Stimulated activated CD8-positive, alpha-beta memory T cell treated with anti-CD3 and anti-CD28 coated beads, Interleukin-7, amount 100 ng/mL, for 1 hour (primary cell): Measurements from ENCODE around the gene KRT6B.

Experiments used
- DNase-seq, 2 donors: peaks; one replicate each; pipeline ENCODE4 v3.0.0-alpha.2; 2020; ENCODE audit warnings: low read depth in 2 of 2

KRT6B gene

GRCh38 chr12:52436000-52436827 lies 15.7 kb downstream of the KRT6B start:
- DNase-seq, result no peak

DNA sequence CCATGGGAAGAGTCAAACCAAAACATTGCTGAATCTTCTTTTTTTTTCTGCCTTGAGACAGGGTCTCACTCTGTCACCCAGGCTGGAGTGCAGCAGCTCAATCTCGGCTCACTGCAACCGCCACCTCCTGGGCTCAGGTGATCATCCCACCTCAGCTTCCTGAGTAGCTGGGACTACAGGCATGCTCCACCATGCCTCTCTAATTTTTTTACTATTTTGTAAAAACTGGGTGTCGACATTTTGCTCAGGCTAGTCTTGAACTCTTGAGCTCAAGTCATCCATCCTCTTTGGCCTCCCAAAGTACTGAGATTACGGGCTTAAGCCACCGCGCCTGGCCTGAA lies 16.3 kb downstream of the KRT6B start:
- no peak for DNase-seq

- DNase-seq, result no peak
Measured at GRCh38 chr12:52434760-52435530, 17.0 kb downstream of the KRT6B start.

- no peak for DNase-seq
Measured at GRCh38 chr12:52434081-52434733, 17.7 kb downstream of the KRT6B start, which contains the start of gene KRT75. Gene KRT75, minus strand, starts transcription at chr12:52434371. Its CDS starts 67 bp downstream, at chr12:52434304.

GRCh38 chr12:52433501-52434080 lies 18.4 kb downstream of the KRT6B start:
- no peak for DNase-seq

- DNase-seq, result no peak
Measured at GRCh38 chr12:52432559-52433207, 19.3 kb downstream of the KRT6B start.

GRCh38 chr12:52428121-52428520 lies 23.8 kb downstream of the KRT6B start:
- DNase-seq, result no peak

DNA sequence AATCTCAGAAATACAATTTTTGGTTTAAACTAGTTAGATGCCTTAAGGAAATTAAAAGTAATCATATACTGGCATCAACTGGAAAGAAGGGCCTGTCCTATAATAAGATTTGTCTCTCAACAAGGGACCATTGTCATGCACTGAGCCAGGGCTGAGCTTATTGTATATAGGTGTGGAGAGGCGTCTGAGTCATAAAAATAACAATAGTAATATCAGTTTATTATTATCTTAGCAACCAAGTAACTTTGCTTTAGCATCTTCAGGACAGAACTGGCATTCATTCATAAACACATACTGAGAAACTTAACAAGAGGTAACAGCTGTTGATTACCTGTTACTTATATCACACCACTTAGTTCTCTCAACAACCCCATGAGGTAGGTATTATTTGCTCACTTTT lies 24.9 kb downstream of the KRT6B start:
- no peak for DNase-seq

- DNase-seq, result no peak
Measured at GRCh38 chr12:52426034-52426433, 25.9 kb downstream of the KRT6B start.

- DNase-seq, result no peak
Measured at GRCh38 chr12:52425466-52425865, 26.5 kb downstream of the KRT6B start.

DNA sequence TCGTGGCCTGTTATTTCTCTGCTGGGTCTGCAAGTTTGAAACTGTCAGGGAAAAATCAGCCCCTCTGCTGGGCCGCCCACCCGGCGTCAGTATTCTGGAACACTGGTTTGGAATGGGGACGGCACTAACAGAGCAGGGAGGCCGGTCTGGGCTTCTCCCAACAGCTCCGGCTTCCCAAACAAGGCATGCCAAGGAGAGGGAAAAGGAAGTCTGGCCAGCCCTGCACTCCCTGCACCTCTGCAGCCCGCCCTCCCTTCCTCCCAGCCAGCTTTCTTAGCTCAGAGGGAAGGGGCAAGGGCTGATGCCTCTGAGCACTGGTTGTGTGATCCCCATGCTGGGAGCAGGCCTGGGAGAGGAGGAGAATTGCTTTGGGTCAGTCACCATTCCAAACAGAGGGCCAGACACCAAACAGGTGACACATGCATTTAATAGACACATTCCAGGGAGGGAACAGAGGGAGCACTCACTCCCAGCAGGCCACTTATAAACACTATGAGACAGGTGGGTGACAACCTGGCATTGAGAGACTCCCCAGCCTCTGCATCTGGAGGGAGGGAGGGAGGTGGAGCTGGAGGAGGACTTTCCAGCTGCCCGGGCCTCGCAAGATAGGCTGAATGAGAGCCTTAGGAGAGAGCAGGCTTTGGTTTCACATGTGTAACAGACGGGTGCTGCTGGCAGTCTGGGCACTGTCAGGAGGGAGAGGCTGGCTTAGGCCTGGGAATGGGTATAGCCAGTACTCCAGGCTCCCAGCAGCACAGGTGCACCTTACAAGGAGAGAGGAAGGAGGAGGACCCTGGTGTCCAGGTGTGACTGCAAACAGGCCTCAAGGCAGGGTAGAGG lies 28.1 kb downstream of the KRT6B start:
- DNase-seq, result no peak

- DNase-seq, result no peak
Measured at GRCh38 chr12:52423035-52423434, 28.9 kb downstream of the KRT6B start.

GRCh38 chr12:52419656-52420055 lies 32.3 kb downstream of the KRT6B start:
- no peak for DNase-seq

DNA sequence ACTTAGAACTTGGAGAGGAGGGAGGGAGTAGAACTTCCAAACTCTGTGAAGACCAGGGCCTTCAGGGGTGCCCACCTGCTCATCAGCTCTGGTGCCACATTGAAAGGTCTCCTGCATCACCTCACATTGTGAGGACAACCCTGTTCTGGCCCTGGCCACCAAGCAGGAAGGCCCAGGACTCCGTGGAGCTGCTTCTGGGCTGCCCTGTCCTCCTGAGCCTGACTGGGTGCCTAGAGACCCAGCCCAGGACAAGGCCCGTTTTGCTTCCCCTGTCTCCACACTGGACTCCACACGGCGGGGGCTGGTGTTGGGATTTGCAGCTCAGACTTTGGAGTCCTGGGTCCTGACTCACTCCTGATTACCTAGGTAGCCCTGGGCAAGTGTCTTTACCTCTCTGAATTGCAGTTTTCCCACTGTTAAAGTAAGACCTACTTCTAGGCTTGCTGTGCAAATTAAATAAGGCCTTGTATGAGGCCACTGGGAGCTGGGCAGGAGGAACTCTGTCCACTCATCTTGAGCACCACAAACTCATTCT lies 33.3 kb downstream of the KRT6B start:
- no peak for DNase-seq

GRCh38 chr12:52417740-52418139 lies 34.2 kb downstream of the KRT6B start:
- DNase-seq, result no peak

- DNase-seq, result no peak
Measured at GRCh38 chr12:52416795-52417194, 35.2 kb downstream of the KRT6B start.

DNA sequence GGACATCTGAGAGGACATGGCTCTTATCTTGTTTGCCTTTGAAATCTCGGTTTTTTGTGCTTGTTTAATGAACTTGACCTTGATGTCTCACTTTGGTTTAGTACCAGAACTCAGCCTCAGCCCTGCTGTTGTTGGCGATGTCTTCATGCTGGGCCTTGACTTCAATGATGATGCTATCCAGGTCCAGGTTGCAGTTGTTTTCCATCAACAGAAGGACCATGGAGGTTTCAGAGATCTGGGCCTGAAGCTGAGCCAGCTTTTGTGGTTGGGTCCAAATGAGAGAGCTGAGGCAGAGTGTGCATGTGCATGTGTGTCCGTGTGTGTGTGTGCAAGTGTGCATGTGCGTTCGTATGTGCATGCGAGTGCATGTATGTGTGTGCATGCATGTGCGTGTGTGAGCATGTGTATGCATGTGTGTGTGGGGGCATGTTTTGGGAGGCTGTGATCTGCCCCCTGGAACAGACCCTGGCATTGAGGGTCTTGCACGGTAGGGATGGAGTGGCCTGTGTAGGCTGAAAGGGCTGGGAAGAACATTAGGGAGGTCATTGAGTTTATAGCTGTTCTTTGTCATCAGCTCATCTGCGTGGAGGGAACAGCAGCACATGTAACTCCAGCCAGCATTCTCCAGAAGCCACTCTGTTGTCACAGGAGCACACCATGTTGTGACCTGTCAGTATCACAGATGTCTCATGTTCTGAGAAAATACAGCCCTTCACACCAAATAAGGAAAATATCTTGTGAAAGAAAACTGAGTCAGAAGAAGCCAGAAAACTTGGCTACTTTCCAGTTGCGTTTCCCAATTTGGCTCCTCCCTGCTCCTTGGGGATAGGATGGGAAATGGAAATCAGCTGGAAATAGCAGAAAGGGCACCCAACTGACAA lies 35.8 kb downstream of the KRT6B start:
- no peak for DNase-seq

DNA sequence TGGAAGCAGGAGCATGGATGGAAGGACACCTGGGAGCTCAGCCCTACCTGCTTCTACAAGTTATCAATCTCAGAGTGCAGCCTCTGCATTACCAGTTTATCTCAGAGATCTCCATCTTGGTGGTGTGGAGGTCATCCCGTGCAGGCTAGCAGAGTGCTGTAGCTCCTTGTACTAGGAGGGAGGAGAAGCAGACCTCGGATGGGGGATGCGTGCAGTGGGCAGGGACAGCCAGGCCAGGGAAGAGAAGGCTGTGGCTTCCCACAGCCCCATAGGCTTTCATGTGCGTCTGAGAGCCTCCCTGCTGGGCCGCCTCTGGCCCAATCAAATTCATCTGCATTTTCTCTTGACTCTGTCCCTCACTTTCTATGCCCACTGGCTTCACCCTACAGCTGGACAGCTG lies 37.0 kb downstream of the KRT6B start:
- no peak for DNase-seq

GRCh38 chr12:52413782-52414345 lies 38.1 kb downstream of the KRT6B start:
- DNase-seq, result no peak
